Measurements from ENCODE around the gene IL23R.
"Not testable (repeated sequence)": the region's sequence is repeated elsewhere in the genome, so short reads cannot be mapped to it uniquely, and the experiment has no call there.

IL23R gene

DNA sequence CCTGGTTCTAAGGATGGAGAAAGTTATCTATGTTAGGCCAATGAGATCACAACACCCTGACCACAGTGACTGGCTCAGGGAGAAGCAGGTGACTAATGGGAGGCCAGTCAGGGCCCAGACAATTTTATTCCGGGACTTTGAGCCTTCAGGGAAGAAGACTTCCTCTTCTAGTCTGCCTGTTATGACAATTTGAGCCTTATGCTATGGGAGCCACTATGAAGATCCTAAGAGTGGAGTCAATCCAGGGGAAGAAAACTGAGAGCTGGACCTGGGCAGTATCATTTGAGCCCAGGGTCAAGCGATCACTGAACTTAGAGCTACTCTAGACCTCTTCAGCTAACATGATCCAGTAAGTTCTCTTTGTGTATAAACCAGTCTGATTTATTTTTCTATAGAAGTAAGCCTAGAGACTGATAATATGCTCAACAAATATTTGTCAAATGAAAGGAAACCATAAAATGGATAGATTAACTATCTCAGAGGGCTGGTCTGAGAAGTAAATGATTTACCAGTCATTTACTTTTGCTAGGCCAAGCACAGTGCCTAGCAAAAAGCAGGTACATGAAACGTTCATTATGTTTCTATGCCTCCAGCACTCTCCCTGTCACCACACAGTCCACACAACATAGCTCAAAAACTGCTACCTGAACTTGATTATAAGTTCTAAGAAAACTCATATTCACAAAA, 27.3 kb upstream of the IL23R start:
- TF ChIP-seq, protein P1, sequence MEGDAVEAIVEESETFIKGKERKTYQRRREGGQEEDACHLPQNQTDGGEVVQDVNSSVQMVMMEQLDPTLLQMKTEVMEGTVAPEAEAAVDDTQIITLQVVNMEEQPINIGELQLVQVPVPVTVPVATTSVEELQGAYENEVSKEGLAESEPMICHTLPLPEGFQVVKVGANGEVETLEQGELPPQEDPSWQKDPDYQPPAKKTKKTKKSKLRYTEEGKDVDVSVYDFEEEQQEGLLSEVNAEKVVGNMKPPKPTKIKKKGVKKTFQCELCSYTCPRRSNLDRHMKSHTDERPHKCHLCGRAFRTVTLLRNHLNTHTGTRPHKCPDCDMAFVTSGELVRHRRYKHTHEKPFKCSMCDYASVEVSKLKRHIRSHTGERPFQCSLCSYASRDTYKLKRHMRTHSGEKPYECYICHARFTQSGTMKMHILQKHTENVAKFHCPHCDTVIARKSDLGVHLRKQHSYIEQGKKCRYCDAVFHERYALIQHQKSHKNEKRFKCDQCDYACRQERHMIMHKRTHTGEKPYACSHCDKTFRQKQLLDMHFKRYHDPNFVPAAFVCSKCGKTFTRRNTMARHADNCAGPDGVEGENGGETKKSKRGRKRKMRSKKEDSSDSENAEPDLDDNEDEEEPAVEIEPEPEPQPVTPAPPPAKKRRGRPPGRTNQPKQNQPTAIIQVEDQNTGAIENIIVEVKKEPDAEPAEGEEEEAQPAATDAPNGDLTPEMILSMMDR (IDR thresholded peaks at IDR 0.05; ENCODE audit: insufficient read depth, low read length, missing control alignments) = no peak
- POLR2A ChIA-PET = no interaction called here

DNA sequence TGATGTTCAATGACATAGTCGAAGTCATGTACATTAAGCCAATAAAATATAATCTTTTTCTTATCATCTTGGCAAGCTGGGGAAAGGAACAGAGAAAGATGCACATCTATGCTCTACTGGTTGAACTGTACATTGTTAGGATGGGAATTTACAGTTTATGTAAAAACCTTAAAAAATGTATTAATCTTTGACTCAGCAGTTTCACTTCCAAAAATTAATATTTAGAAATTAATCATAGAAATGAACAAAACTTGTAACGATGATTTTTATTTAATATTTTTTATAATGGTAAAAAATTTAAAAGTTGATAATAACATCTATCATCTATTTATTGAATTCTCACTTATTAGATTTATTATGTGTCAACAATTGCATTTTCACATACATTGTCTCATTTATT, 25.8 kb upstream of the IL23R start:
- TF ChIP-seq, protein P1 (IDR thresholded peaks at IDR 0.05; ENCODE audit: insufficient read depth, low read length, missing control alignments) = no peak
- no peak overlapping the region for H3K4me3 ChIP-seq (ENCODE audit: low read depth, low read length)
- no peak for DNase-seq (ENCODE audit: low read depth, low spot score)
- ChIA-PET POLR2A (no interaction called here), CTCF (interaction anchor here (1.1 to 2.7 kb wide), 3 partner anchors 9 to 144 kb away, joined by 3 to 14 read pairs (median 3); no protein-coding TSS in a partner anchor)

More for the DNA sequence above, 27.3 kb upstream of the IL23R start:
- CTCF ChIA-PET = interaction anchor here (1.4 to 5.7 kb wide), 2 partner anchors 10 to 143 kb away, joined by 15 to 28 read pairs; no protein-coding TSS in a partner anchor
- no peak for DNase-seq (ENCODE audit: low read depth, low spot score)
- H3K4me3 ChIP-seq (ENCODE audit: low read depth, low read length) = no peak overlapping the region

DNA sequence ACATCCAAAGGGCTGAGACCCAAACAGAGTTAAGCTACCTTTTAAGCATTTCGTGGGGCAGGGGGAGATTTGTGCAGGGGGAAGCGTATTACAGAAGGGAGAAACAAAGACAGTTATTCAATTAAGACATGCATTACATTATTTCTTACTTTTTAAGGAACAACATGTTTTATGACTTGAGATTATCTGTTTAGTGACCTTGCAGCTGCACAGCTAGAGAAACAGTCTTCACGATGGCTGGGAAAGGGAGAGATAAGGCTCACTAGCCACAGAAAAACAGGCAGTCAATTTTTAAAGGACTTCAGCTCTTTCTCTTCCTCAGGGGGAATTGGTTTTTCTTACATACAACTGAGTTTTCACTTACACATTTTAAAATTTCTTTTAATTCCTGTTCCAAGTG, 24.4 kb upstream of the IL23R start:
- DNase-seq (ENCODE audit: low read depth, low spot score); H3K4me3 ChIP-seq (ENCODE audit: low read depth, low read length); POLR2A ChIA-PET: not testable (repeated sequence)
- CTCF ChIA-PET = interaction anchor here (1.0 to 2.7 kb wide), 3 partner anchors 142 to 149 kb away, joined by 3 to 14 read pairs (median 3); no protein-coding TSS in a partner anchor

- DNase-seq (ENCODE audit: low read depth, low spot score) = no peak
- TF ChIP-seq, protein P1 (IDR thresholded peaks at IDR 0.05; ENCODE audit: insufficient read depth, low read length, missing control alignments) = no peak
- ChIA-PET POLR2A (no interaction called here), CTCF (interaction anchor here (14.6 kb wide), 1 partner anchor 150 kb away, joined by 449 read pairs; no protein-coding TSS in a partner anchor)
- no peak overlapping the region for H3K4me3 ChIP-seq (ENCODE audit: low read depth, low read length)
Measured at GRCh38 chr1:67142931-67143330, 23.3 kb upstream of the IL23R start.

- no peak for DNase-seq (ENCODE audit: low read depth, low spot score)
- ChIA-PET POLR2A (no interaction called here), CTCF (interaction anchor here (0.7 to 14.6 kb wide), 6 partner anchors 9 to 151 kb away, joined by 3 to 449 read pairs (median 4); no protein-coding TSS in a partner anchor)
- no peak overlapping the region for H3K4me3 ChIP-seq (ENCODE audit: low read depth, low read length)
- TF ChIP-seq, protein P1 (IDR thresholded peaks at IDR 0.05; ENCODE audit: insufficient read depth, low read length, missing control alignments) = no peak
Measured at GRCh38 chr1:67143966-67144365, 22.3 kb upstream of the IL23R start.

GRCh38 chr1:67144696-67145095, 21.6 kb upstream of the IL23R start:
- no peak overlapping the region for H3K4me3 ChIP-seq (ENCODE audit: low read depth, low read length)
- no peak for DNase-seq (ENCODE audit: low read depth, low spot score)
- TF ChIP-seq, protein P1 (IDR thresholded peaks at IDR 0.05; ENCODE audit: insufficient read depth, low read length, missing control alignments) = peak; percentile 13
- ChIA-PET POLR2A (no interaction called here), CTCF (interaction anchor here (0.7 to 14.6 kb wide), 8 partner anchors 8 to 382 kb away, joined by 3 to 449 read pairs (median 4); no protein-coding TSS in a partner anchor)

Data from AG04449 (cell line).